ENCODE data around the gene PRR33. TPM values are rescaled to one million over a fixed set of nuclear protein-coding genes. Genes with fewer than 3 reads are reported as not detected.

The PRR33 gene
- polyA plus RNA-seq, 2 of the 4 experiments (the other 2 are of a cell fraction), result not detected

DNA sequence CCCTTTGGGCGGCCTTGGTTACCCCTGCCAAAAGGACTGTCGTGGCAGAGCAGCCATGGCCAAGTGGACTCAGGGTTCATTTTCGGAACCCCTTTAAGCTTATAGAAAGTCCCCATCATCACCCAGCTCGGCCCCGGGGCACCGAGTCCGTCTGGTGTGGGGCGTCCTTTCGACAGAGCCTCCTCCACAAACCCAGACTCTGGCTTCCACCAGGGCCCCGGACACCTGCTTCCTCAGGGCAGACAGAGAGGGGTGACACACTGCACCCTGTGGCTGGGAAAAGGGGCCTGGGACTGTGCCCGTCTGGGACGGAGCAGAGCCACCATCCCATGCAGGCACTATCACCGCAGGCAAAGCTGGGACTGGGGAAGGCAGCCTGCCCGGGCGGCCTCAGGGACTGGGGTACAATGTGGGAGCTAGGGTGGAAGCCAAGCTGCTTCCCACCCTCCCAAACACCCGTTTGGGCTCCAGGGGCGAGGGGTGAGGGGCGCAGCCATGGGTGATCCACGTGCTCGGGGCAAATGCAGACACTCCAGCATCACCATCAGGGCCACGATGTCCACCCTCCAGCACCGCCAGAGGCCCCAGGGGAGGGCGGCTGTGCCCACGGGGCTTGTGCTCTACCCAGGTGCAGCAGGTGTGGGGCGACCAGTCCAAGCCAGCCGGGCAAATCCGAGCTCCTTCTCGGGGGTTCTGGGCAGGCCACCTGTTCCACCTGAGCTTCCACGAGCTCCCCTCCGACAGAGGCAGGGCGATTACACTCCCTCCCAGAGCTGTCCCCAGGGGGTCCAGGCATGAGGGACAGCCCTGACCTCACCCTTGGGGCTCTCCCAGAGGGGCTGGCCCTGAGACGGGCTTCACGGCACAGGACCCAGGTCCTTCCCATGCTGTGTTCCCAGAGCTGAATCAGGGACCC is 43.7 kb upstream of the PRR33 start:
- H3K4me2 ChIP-seq, result no peak overlapping the region
- H3K4me1 ChIP-seq, result no peaks in the 10 kb centered on the region
- TF ChIP-seq FOSL2 (IDR thresholded peaks at IDR 0.05) (no peak), FOSL2 (CRISPR knock-in tag; IDR thresholded peaks at IDR 0.05) (no peak), RARB (CRISPR knock-in tag; IDR thresholded peaks at IDR 0.05) (no peak), EHF (CRISPR knock-in tag; IDR thresholded peaks at IDR 0.05) (no peak), MAFK (IDR thresholded peaks at IDR 0.05; ENCODE audit: partially characterized antibody) (no peak), FOXS1 (CRISPR knock-in tag; IDR thresholded peaks at IDR 0.05) (no peak), POLR2AphosphoS2 (conservative IDR thresholded peaks at IDR 0.05; ENCODE audit: low read length) (no peak), RNF2 (IDR thresholded peaks at IDR 0.05; ENCODE audit: borderline replicate concordance, low read depth) (no peak), ESRRA (IDR thresholded peaks at IDR 0.05; ENCODE audit: borderline replicate concordance, low read length) (no peak)
- TF ChIP-seq, protein P1, sequence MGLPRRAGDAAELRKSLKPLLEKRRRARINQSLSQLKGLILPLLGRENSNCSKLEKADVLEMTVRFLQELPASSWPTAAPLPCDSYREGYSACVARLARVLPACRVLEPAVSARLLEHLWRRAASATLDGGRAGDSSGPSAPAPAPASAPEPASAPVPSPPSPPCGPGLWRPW (IDR thresholded peaks at IDR 0.05), result no peak
- H3K27ac ChIP-seq, result no peak overlapping the region
- H3K9me3 ChIP-seq, result no peaks in the 10 kb centered on the region
- 46% methylated on average over 18 of the region's 33 CpGs for WGBS (ENCODE audit: missing lambda C conversion rate)
- FAIRE-seq (no peak), DNase-seq (ENCODE audit: low read depth in 1 of 2, low spot score in 1 of 2) (no peak), ATAC-seq (no peak)
- CTCF ChIA-PET, result interaction anchor here (0.9 to 2.3 kb wide), 14 partner anchors 12 to 283 kb away, joined by 3 to 11 read pairs (median 4); partner anchors contain the start of gene H19
- H3K4me3 ChIP-seq, result no peak overlapping the region
- POLR2A ChIA-PET, result no interaction called here

GRCh38 chr11:1934335-1935155 is 42.9 kb upstream of the PRR33 start:
- Histone ChIP-seq H3K4me1 (no peaks in the 10 kb centered on the region), H3K9me3 (no peaks in the 10 kb centered on the region), H3K4me2 (no peak overlapping the region), H3K27ac (no peak overlapping the region), H3K4me3 (no peak overlapping the region)
- TF ChIP-seq RCOR1 (IDR thresholded peaks at IDR 0.05; ENCODE audit: low read depth, low read length) (no peak), JUNB (IDR thresholded peaks at IDR 0.05) (no peak), FOSB (CRISPR knock-in tag; IDR thresholded peaks at IDR 0.05) (no peak), KDM1A (IDR thresholded peaks at IDR 0.05; ENCODE audit: low read depth) (no peak), CBX2 (IDR thresholded peaks at IDR 0.05; ENCODE audit: borderline replicate concordance, low read depth) (no peak), HMGXB4 (CRISPR knock-in tag; IDR thresholded peaks at IDR 0.05; ENCODE audit: borderline replicate concordance) (no peak), POLR2A (IDR thresholded peaks at IDR 0.05; ENCODE audit: low read length) (no peak), GATA3 (IDR thresholded peaks at IDR 0.05; ENCODE audit: borderline replicate concordance) (no peak), RARB (CRISPR knock-in tag; IDR thresholded peaks at IDR 0.05) (no peak), MAZ (IDR thresholded peaks at IDR 0.05; ENCODE audit: borderline replicate concordance, low read depth, low read length) (no peak), PHF8 (IDR thresholded peaks at IDR 0.05; ENCODE audit: borderline replicate concordance, low read depth) (no peak), RAD21 (conservative IDR thresholded peaks at IDR 0.05 in 1 of 2, IDR thresholded peaks at IDR 0.05 in 1 of 2) (no peak), NFE2L2 (conservative IDR thresholded peaks at IDR 0.05; ENCODE audit: low read length) (no peak), JUN (IDR thresholded peaks at IDR 0.05) (no peak), HOXB5 (CRISPR knock-in tag; IDR thresholded peaks at IDR 0.05) (no peak), ELK1 (IDR thresholded peaks at IDR 0.05; ENCODE audit: low read depth, low read length) (no peak), CEBPB (IDR thresholded peaks at IDR 0.05) (no peak)
- ATAC-seq (no peak), FAIRE-seq (no peak), DNase-seq (ENCODE audit: low read depth in 1 of 2, low spot score in 1 of 2) (no peak)
- CTCF ChIA-PET, result interaction anchor here (1.0 to 2.3 kb wide), 11 partner anchors 18 to 282 kb away, joined by 3 to 10 read pairs (median 4); partner anchors contain the start of gene H19
- POLR2A ChIA-PET, result no interaction called here
- WGBS (ENCODE audit: missing lambda C conversion rate), result 51% methylated on average over 14 of the region's 24 CpGs

All from A549 (cell line).